ENCODE data around the gene CR1.
"Not testable (repeated sequence)": the region's sequence is repeated elsewhere in the genome, so short reads cannot be mapped to it uniquely, and the experiment has no call there.

The CR1 gene

GRCh38 chr1:207620543-207620893 lies 124.6 kb downstream of the CR1 start:
- H2BK12ac ChIP-seq (ENCODE audit: low read length), result no peak overlapping the region
- no peaks in the 10 kb centered on the region for H3K27me3 ChIP-seq (ENCODE audit: control insufficient read depth in 3 of 3, insufficient read depth in 3 of 3, low read depth in 1 of 3, low read length in 3 of 3)
- no peak overlapping the region for H3K4me3 ChIP-seq (ENCODE audit: low read length in 2 of 2)
- no peak overlapping the region for H2BK120ac ChIP-seq (ENCODE audit: low read depth, low read length)
- H2AFZ ChIP-seq (ENCODE audit: low read length), result no peak overlapping the region
- H2BK15ac ChIP-seq (ENCODE audit: low read length), result no peak overlapping the region
- H3K36me3 ChIP-seq (replicated peaks in 1 of 2; ENCODE audit: control insufficient read depth in 2 of 2, insufficient read depth in 2 of 2, low read length in 2 of 2), result no peaks in the 10 kb centered on the region
- no peak overlapping the region for H3K4me2 ChIP-seq (ENCODE audit: insufficient read depth, low read length, poor library complexity, severe bottlenecking)
- H3K9me3 ChIP-seq (replicated peaks in 1 of 2; ENCODE audit: control insufficient read depth in 2 of 2, insufficient read depth in 1 of 2, low read depth in 1 of 2, low read length in 2 of 2), result no peaks in the 10 kb centered on the region
- no peak overlapping the region for H2AK5ac ChIP-seq (ENCODE audit: low read depth, low read length)
- WGBS, 2 donors (ENCODE audit: extremely low coverage in 2 of 2, insufficient read length in 2 of 2, insufficient replicate concordance in 1 of 2), result no CpG with 5 or more reads among the region's 2 CpGs
- H3K14ac ChIP-seq (ENCODE audit: low read length), result no peak overlapping the region
- H3K4ac ChIP-seq (ENCODE audit: low read length), result no peak overlapping the region
- H3K4me1 ChIP-seq (ENCODE audit: control insufficient read depth in 2 of 2, insufficient read depth in 1 of 2, low read depth in 1 of 2, low read length in 2 of 2), result no peaks in the 10 kb centered on the region
- no peaks in the 10 kb centered on the region for H3K79me1 ChIP-seq (ENCODE audit: low read depth, low read length)
- no peak overlapping the region for H3K18ac ChIP-seq (ENCODE audit: low read length)
- H2BK5ac ChIP-seq (ENCODE audit: low read length), result no peak overlapping the region
- H3K23ac ChIP-seq (ENCODE audit: low read depth, low read length, poor library complexity), result no peak overlapping the region
- DNase-seq (ENCODE audit: low spot score), result no peak
- no peak overlapping the region for H3K9ac ChIP-seq (ENCODE audit: low read depth, low read length, poor library complexity)
- no peak overlapping the region for H3K27ac ChIP-seq (replicated peaks; ENCODE audit: low read length)
- H4K91ac ChIP-seq (ENCODE audit: low read depth, low read length, poor library complexity), result no peak overlapping the region
- no peak overlapping the region for H4K8ac ChIP-seq (ENCODE audit: low read depth, low read length)

DNA sequence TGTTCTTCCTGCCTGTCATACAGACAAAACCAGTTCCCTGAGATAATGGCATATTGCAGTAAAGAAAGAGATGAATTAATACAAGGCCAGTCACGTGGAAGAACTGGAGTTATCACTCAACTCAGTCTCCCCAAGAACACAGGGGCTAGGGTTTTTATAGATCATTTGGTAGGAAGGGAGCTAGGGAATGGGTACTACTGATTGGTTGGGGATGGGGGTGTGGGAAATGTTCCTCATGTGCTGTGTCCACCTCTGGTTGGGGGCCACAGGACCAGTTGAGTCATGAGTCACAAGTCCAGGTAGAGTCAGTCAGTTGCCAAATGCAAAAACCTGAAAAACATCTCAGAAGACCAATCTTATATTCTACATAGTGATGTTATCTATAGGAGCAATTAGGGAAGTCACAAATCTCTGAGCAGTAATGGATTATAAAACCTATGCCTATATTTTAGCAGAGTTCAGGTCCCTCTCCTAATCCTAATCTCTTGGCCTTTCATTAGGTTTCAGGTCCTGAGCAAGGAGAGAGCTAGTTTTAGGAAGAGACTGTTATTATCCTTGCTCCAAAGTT lies 129.6 kb downstream of the CR1 start:
- not testable (repeated sequence) for H3K36me3 ChIP-seq (replicated peaks in 1 of 2; ENCODE audit: control insufficient read depth in 2 of 2, insufficient read depth in 2 of 2, low read length in 2 of 2); H3K4me1 ChIP-seq (ENCODE audit: control insufficient read depth in 2 of 2, insufficient read depth in 1 of 2, low read depth in 1 of 2, low read length in 2 of 2); H3K4me2 ChIP-seq (ENCODE audit: insufficient read depth, low read length, poor library complexity, severe bottlenecking); H3K9me3 ChIP-seq (replicated peaks in 1 of 2; ENCODE audit: control insufficient read depth in 2 of 2, insufficient read depth in 1 of 2, low read depth in 1 of 2, low read length in 2 of 2); H3K23ac ChIP-seq (ENCODE audit: low read depth, low read length, poor library complexity); H3K4me3 ChIP-seq (ENCODE audit: low read length in 2 of 2); H2AK5ac ChIP-seq (ENCODE audit: low read depth, low read length); H3K18ac ChIP-seq (ENCODE audit: low read length); H2BK120ac ChIP-seq (ENCODE audit: low read depth, low read length); H3K27me3 ChIP-seq (ENCODE audit: control insufficient read depth in 3 of 3, insufficient read depth in 3 of 3, low read depth in 1 of 3, low read length in 3 of 3); H3K79me1 ChIP-seq (ENCODE audit: low read depth, low read length); H2BK15ac ChIP-seq (ENCODE audit: low read length); H2BK12ac ChIP-seq (ENCODE audit: low read length); H3K27ac ChIP-seq (replicated peaks; ENCODE audit: low read length); H3K9ac ChIP-seq (ENCODE audit: low read depth, low read length, poor library complexity); H3K14ac ChIP-seq (ENCODE audit: low read length); H2BK5ac ChIP-seq (ENCODE audit: low read length); DNase-seq (ENCODE audit: low spot score); H2AFZ ChIP-seq (ENCODE audit: low read length); H4K8ac ChIP-seq (ENCODE audit: low read depth, low read length); H3K4ac ChIP-seq (ENCODE audit: low read length); H4K91ac ChIP-seq (ENCODE audit: low read depth, low read length, poor library complexity)
- no CpG with 5 or more reads among the region's 1 CpG for WGBS, 2 donors (ENCODE audit: extremely low coverage in 2 of 2, insufficient read length in 2 of 2, insufficient replicate concordance in 1 of 2)

GRCh38 chr1:207626972-207627337 lies 131.0 kb downstream of the CR1 start:
- no CpG with 5 or more reads among the region's 1 CpG for WGBS, 2 donors (ENCODE audit: extremely low coverage in 2 of 2, insufficient read length in 2 of 2, insufficient replicate concordance in 1 of 2)
- H2BK120ac ChIP-seq (ENCODE audit: low read depth, low read length), result no peak overlapping the region

GRCh38 chr1:207627496-207627895 lies 131.5 kb downstream of the CR1 start:
- DNase-seq (ENCODE audit: low spot score), result no peak

More at GRCh38 chr1:207626972-207627337, 131.0 kb downstream of the CR1 start:
- Histone ChIP-seq H2BK12ac (ENCODE audit: low read length) (no peak overlapping the region), H3K27me3 (ENCODE audit: control insufficient read depth in 3 of 3, insufficient read depth in 3 of 3, low read depth in 1 of 3, low read length in 3 of 3) (no peaks in the 10 kb centered on the region), H4K8ac (ENCODE audit: low read depth, low read length) (no peak overlapping the region), H3K27ac (replicated peaks; ENCODE audit: low read length) (no peak overlapping the region), H3K4ac (ENCODE audit: low read length) (no peak overlapping the region), H3K79me1 (ENCODE audit: low read depth, low read length) (no peaks in the 10 kb centered on the region), H2AFZ (ENCODE audit: low read length) (no peak overlapping the region), H3K4me2 (ENCODE audit: insufficient read depth, low read length, poor library complexity, severe bottlenecking) (no peak overlapping the region), H2AK5ac (ENCODE audit: low read depth, low read length) (no peak overlapping the region), H3K18ac (ENCODE audit: low read length) (no peak overlapping the region), H3K14ac (ENCODE audit: low read length) (no peak overlapping the region), H2BK15ac (ENCODE audit: low read length) (no peak overlapping the region), H3K23ac (ENCODE audit: low read depth, low read length, poor library complexity) (no peak overlapping the region), H3K4me1 (ENCODE audit: control insufficient read depth in 2 of 2, insufficient read depth in 1 of 2, low read depth in 1 of 2, low read length in 2 of 2) (peaks cover 0 to 3% of the 10 kb centered on the region in 2 donors), H4K91ac (ENCODE audit: low read depth, low read length, poor library complexity) (no peak overlapping the region), H3K36me3 (replicated peaks in 1 of 2; ENCODE audit: control insufficient read depth in 2 of 2, insufficient read depth in 2 of 2, low read length in 2 of 2) (no peaks in the 10 kb centered on the region), H3K4me3 (ENCODE audit: low read length in 2 of 2) (no peak overlapping the region), H2BK5ac (ENCODE audit: low read length) (no peak overlapping the region), H3K9ac (ENCODE audit: low read depth, low read length, poor library complexity) (no peak overlapping the region), H3K9me3 (replicated peaks in 1 of 2; ENCODE audit: control insufficient read depth in 2 of 2, insufficient read depth in 1 of 2, low read depth in 1 of 2, low read length in 2 of 2) (no peaks in the 10 kb centered on the region)
- no peak for DNase-seq (ENCODE audit: low spot score)

More at GRCh38 chr1:207627496-207627895, 131.5 kb downstream of the CR1 start:
- no peaks in the 10 kb centered on the region for H3K79me1 ChIP-seq (ENCODE audit: low read depth, low read length)
- no peak overlapping the region for H3K4me2 ChIP-seq (ENCODE audit: insufficient read depth, low read length, poor library complexity, severe bottlenecking)
- no peak overlapping the region for H2BK15ac ChIP-seq (ENCODE audit: low read length)
- H3K27me3 ChIP-seq (ENCODE audit: control insufficient read depth in 3 of 3, insufficient read depth in 3 of 3, low read depth in 1 of 3, low read length in 3 of 3), result no peaks in the 10 kb centered on the region
- H3K4ac ChIP-seq (ENCODE audit: low read length), result no peak overlapping the region
- H3K14ac ChIP-seq (ENCODE audit: low read length), result no peak overlapping the region
- no CpG with 5 or more reads among the region's 2 CpGs for WGBS, 2 donors (ENCODE audit: extremely low coverage in 2 of 2, insufficient read length in 2 of 2, insufficient replicate concordance in 1 of 2)
- H3K4me3 ChIP-seq (ENCODE audit: low read length in 2 of 2), result no peak overlapping the region
- H4K91ac ChIP-seq (ENCODE audit: low read depth, low read length, poor library complexity), result no peak overlapping the region
- no peak overlapping the region for H3K23ac ChIP-seq (ENCODE audit: low read depth, low read length, poor library complexity)
- no peak overlapping the region for H2BK12ac ChIP-seq (ENCODE audit: low read length)
- H3K18ac ChIP-seq (ENCODE audit: low read length), result no peak overlapping the region
- H2BK120ac ChIP-seq (ENCODE audit: low read depth, low read length), result no peak overlapping the region
- no peak overlapping the region for H2AK5ac ChIP-seq (ENCODE audit: low read depth, low read length)
- H3K9me3 ChIP-seq (replicated peaks in 1 of 2; ENCODE audit: control insufficient read depth in 2 of 2, insufficient read depth in 1 of 2, low read depth in 1 of 2, low read length in 2 of 2), result no peaks in the 10 kb centered on the region
- no peak overlapping the region for H4K8ac ChIP-seq (ENCODE audit: low read depth, low read length)
- H3K4me1 ChIP-seq (ENCODE audit: control insufficient read depth in 2 of 2, insufficient read depth in 1 of 2, low read depth in 1 of 2, low read length in 2 of 2), result peaks cover 0 to 3% of the 10 kb centered on the region in 2 donors
- H3K9ac ChIP-seq (ENCODE audit: low read depth, low read length, poor library complexity), result no peak overlapping the region
- no peak overlapping the region for H2AFZ ChIP-seq (ENCODE audit: low read length)
- no peak overlapping the region for H3K27ac ChIP-seq (replicated peaks; ENCODE audit: low read length)
- H2BK5ac ChIP-seq (ENCODE audit: low read length), result no peak overlapping the region
- no peaks in the 10 kb centered on the region for H3K36me3 ChIP-seq (replicated peaks in 1 of 2; ENCODE audit: control insufficient read depth in 2 of 2, insufficient read depth in 2 of 2, low read length in 2 of 2)
